Measurements from ENCODE around the gene ACSF2.
A peak's percentile ranks its signal among the peaks of the same experiment; 100 is the strongest.
"Not testable (repeated sequence)": the region's sequence is repeated elsewhere in the genome, so short reads cannot be mapped to it uniquely, and the experiment has no call there.

ACSF2 gene

DNA sequence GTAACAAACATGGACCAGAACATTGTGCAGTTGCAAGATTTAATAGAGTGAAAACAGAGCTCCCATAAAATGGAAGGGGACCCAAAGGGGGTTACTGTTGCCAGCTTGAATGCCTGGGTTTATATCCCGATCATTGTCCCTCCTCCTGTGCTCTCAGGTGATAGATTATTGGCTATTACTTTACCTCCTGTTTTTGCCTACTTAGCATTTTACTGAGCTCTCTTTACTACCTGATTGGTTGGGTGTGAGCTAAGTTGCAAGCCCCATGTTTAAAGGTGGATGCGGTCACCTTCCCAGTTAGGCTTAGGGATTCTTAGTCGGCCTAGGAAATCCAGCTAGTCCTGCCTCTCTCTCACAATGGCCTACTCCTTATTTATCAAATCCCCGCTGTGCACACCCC, 20.7 kb upstream of the ACSF2 start:
- intact Hi-C loops (cut with DNase I); DNase-seq: not testable (repeated sequence)

DNA sequence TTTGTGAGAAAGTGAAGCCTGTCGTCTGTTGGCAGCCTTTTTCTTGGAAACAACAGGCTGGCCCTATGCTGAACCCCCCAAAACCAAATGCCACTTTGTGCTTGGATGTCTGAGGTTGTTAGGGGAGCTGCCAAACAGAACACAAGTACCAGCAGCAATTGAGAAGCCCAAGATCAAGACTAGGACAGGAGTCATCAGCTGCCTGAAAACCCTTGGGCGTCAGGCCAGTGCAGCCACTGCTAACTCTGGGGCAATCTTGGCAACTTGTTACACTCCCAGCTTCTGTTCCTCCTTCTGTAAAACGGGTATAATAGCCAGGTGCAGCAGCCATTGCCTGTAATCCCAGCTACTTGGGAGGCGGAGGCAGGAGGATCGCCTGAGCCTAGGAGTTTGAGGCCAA, 19.4 kb upstream of the ACSF2 start:
- intact Hi-C loops (cut with DNase I) = no loop called here
- no peak for DNase-seq

DNA sequence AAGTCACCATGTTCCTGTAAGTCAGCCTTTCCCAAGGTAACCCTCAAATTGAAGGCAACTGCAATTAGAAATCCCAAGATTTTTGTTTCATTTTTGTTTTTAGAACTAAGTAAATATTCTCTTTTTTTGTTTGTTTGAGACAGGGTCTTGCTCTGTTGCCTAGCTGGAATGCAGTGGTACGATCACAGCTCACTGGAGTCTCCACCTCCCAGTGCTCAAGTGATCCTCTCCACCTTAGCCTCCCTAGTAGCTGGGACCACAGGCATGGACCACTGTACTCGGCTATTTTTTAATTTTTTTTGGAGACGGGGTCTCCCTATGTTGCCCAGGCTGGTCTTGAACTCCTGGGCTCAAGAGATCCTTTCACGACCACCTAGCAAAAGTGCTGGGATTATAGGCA, 18.1 kb upstream of the ACSF2 start:
- no peak for DNase-seq
- intact Hi-C loops (cut with DNase I) = no loop called here

DNA sequence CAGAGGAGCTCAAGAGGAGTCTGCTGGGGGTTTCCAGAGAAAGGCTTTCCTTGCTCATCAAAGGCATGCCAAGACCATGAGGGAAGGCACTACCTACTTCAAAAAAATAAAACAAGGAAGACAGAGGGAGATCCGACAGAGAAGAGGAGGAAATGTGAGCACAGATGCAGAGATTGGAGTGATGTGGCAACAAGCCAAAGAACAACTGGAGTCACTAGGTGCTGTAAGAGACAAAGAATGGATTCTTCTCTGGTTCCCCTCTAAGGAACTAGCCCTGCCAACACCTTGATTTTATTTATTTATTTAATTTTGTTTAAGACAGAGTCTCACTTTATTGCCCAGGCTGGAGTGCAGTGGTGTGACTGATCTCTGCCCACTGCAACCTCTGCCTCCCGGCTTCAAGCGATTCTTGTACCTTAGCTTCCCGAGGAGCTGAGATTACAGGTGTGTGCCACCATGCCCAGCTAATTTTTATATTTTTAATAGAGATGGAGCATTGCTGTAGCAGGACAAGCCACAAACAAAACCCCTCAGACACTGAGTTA, 13.8 kb upstream of the ACSF2 start:
- DNase-seq = no peak
- intact Hi-C loops (cut with DNase I) = no loop called here

DNA sequence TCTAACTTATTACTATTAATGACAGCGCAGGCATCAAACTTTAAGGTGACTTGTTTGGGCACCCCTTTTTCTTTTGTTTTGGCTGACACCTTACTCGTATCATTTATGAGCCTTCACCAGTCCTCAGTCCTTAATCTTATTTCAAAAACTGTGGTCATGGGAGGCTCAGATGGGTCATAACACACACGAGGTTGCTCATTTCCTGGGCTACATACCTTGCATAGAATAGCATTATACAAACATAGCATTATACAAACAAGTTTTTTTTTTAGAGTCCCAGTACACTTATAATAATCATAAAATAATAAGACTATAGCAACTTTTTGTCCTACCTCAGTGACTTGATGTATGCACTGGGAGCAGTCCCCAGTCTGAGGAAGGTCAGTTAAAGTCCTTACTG, 11.2 kb upstream of the ACSF2 start:
- DNase-seq = no peak
- intact Hi-C loops (cut with DNase I) = no loop called here

DNA sequence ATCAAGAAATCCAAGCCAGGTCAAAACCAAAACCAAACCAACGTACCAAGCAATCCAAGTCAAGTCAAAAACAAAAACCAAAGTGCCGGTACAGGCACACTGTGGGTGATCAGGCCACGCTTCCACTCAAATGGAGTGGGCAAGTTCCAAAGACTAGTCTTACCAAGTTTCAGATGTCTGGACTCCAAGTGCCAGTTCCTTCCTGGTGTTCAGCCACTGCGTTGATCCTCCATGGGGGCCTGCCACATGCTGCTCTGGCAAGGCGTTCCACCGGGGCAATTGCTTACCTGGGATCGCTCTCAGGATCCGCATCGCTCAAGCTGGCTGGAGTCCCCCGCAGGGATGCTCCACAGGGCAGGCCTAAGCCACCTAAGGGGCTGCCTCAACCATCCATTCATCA, 6.4 kb upstream of the ACSF2 start:
- peak in 1 of 10 donors; percentile 58 for DNase-seq
- intact Hi-C loops (cut with DNase I) = not testable (repeated sequence)

DNA sequence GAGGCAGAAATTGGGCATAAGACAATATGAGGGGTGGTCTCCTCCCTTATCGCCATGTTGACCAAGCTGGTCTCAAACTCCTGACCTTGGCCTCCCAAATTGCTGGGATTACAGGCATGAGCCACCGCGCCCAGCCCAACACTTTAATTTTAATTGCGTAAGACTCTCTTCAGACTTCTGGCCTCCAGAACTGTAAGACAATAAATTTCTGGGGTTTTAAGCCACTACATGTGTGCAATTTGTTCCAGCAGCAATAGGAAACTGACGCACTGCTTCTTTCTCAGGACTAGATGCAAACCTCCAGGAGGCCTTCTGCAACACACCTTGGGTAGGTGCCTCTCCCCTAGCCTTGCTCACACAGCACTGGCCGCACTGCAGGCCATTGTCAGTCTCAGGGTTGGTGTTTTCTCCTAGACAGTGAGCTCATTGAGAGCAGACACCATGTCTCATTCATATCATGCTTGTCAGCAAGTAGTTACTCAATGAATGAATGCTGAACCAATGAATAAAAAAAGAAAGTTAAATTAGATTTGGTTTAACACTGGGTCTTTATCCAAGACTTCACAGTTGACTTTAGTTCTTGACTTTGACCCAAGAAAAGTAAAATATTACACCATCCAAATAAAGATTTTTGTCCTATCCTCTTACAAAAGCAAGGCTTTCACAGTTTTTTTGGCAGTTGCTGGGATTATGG, 5.5 kb upstream of the ACSF2 start:
- peak in 1 of 10 donors; percentile 7 for DNase-seq
- intact Hi-C loops (cut with DNase I) = no loop called here

DNA sequence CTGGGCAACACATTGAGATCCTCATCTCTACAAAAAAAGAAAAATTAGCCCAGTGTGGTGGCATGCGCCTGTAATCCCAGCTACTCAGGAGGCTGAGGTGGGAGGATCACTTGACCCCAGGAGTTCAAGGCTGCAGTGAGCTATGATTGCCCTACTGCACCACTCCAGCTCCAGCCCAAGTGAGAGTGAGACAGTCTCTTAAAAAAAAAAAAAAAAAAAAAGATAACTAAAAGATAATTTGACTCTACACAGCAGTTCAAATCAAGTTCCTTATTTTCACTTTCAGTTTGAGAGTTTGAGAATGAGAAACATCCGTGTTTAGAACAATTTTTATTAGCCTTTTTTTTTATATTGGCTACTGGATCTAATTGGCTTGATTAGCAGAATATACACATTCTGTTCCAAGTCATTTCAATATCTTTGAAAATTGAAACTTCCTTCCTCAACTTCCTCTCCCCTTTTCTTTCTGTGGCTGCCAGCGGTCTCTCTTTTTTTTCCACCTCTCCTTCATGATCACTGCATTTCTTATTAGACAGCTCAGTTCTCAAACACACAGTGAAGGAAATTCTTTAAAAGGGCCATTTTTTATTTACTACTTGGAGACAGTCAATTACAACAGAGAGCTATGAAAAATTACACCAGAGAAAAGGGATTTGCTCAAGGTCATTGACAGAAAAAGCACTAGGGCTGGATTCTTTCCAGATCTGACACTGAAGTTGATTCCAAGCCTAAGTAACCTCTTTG, 4.5 kb upstream of the ACSF2 start:
- no peak for DNase-seq

DNA sequence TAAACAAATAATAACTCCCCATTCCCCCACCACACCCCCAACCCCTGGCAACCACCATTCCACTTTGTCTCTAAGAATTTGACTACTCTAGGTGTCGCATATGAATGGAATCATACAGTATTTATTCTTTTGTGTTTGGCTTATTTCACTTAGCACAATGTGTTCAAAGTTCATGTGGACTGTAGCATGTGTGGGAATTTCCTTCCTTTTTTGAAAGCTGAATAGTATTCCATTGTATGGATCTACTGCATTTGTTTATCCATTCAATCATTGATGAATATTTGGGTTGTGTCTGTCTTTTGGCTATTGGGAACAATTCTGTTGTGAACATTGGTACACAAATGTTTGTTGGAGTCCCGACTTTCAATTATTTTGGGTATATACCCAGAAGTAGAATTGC, 3.3 kb upstream of the ACSF2 start:
- no peak for DNase-seq
- intact Hi-C loops (cut with DNase I) = no loop called here

More for the DNA sequence above, 4.5 kb upstream of the ACSF2 start:
- intact Hi-C loops (cut with DNase I) = no loop called here

DNA sequence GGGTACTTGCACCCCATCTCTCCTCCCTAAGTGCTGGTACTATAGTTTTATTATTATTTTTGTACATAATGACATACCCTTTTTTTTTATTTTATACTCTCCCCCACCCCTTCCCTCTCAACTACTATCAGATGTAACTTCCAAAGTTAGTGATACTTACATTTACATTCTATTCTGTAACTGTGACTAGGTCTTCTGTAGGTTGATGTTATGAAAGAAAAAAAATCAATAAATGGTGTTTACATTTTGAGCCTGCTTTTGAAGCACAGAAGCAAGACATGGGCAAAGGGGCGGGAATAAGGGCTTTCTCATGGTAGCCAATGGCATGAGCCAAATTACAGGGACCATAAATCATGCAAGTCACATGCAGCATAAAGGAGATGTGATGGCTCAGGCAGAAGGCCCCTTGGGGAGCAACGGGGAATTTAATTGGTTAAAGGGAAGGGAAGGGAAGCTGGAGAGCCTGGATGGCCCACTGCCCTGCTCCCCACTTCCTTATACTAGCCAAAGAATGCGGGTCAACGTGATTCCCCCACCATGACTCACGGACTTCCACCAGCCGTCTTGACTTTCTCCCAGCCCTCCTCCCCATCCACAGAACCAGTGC, 2.4 kb upstream of the ACSF2 start:
- intact Hi-C loops (cut with DNase I) = no loop called here
- peak in 1 of 10 donors; percentile 22 for DNase-seq

DNA sequence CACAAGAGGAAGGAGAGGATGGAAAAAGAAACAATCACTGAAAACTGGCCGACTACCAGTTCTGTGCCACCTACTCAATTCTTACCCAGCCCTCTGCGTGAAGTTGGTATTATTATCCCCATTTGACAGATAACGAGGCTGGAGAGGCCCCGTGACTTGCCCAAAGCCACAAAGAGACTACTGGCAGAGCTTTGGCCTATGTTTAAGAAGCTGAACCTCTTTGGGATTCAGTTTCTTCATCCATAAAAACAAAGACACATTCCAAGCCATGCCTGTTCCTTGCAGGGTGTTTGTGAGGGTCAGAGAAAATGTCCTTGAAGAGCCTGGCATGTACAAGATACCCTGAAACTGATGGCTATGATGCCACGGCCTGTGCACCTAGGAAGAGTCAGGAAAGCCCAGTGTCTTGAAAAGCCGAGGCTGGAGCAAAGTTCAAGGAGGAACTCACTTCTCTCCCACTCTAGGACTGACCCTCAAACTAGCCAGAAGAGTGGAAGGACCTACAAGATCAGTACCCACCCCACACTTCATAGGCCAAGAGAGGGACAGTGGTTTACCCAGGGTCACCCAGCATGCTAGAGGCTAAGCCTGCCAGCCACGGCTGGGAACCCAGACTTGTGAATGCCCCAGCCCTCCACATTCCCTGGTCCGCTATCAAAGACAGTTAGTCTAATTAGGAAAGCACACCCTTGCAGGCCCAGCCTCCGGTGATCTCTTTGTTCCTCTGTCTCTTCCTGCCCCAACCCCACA, 1.6 kb upstream of the ACSF2 start:
- intact Hi-C loops (cut with DNase I) = no loop called here

DNA sequence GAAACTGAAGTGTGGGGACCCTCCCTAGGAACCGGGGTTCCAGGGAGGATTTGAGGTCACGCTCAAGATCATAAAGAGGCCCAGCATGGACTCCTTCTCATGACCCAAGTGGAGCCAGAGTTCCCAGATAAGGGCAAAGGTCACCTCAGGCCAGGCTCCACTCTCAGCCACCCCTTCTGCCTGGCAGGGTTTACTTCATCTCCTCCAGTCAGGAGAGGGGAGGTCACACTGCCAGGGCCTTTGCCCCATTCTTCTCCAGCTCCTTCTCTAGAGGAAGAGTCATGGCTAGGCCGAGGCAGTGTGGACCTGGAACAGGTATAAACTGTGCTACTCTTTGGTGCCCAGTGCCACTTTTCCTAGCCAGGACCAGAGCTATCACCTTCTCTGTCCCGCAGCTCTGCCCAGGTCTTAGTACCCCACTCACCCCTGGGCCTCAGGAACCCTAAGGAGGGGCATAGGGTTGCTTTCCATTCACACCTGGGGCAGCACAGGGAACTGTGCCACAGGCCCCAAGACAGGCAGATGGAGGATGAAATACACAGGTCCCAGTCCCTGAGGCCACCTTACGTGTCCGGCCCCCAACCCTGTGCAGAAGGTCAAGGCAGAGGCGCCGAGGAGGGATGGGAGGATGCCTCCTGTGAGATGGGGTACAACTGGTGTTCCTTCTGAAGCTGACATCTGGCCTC, 879 bp upstream of the ACSF2 start:
- intact Hi-C loops (cut with DNase I) = no loop called here
- peak in 1 of 10 donors; percentile 74 for DNase-seq

More for the DNA sequence above, 1.6 kb upstream of the ACSF2 start:
- peak in 1 of 10 donors; percentile 10 for DNase-seq

DNA sequence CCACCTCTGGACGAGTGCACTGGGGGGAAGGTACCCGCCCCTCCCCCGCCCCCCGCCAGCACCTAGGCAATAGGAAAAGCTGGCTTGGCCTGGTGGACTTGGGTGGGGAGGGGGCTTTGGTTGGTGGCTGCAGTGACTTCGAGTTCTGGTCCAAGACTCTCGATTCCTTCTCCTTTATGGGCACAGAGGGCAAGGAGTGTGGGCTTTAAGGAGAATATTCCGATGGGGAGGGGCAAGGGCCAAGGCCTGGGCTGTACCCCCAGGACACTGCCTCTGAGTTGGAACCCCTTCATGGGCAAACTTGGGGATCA, 409 bp downstream of the ACSF2 start:
- peak in 1 of 10 donors; percentile 33 for DNase-seq
- intact Hi-C loops (cut with DNase I) = no loop called here

DNA sequence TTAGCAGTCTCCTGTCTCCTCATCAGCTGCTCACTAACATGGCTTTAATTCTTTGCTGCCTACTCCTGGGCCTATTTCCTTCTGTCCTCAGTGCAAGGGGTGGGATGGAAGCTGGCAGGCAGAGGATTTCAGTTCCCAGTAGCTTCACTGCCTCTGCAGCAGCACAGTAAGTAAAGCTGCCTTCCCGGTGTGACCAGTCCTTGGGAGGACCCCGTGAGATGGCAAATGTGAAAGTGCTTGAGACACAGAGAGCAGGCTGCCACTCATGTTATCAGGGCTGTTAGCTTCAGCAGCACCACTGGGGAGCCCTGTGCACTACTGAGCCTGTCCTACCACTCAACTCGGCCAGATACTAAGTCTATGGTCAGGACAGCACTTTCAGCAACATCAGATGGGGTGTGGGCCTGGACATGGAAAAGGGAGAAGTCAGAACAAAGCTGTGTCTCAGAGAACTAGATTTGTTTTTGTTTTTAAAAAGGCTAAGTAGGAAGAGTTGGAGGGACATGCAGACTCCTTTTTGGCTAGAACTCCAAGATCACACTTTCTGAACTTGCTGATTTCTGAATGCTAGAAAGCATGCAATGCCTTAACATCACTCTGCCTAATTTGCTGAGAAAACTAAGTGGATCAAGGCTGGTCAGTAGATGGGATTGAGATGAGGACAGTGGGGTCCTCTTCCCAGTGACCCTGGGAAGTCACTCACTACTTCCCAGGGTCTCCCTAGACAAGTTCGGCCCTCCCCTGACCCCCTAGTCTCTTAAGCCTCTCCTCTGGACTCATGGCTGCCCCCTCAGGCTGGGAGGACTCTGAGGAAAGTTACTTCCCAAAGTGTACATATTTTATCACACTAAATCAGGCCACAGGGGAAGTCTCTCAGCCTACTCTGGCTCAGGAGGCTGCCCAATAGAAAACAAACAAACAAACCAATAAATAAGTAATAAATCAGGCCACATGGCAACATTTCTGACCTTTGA, 1.1 kb downstream of the ACSF2 start:
- intact Hi-C loops (cut with DNase I) = no loop called here
- DNase-seq = peak in 1 of 10 donors; percentile 67

DNA sequence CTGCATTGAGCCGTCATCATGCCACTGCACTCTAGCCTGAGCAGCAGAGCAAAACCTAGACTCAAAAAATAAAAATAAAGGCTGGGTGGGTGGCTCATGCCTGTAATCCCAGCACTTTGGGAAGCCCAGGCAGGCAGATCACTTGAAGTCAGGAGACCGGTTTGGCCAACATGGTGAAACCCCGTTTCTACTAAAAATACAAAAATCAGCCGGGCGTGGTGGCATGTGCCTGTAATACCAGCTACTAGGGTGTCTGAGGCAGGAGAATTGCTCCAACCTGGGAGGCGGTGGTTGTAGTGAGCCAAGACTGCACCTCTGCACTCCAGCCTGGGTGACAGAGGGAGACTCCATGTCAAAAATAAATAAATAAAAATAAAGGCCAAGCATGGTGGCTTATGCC, 2.1 kb downstream of the ACSF2 start:
- intact Hi-C loops (cut with DNase I); DNase-seq: not testable (repeated sequence)

DNA sequence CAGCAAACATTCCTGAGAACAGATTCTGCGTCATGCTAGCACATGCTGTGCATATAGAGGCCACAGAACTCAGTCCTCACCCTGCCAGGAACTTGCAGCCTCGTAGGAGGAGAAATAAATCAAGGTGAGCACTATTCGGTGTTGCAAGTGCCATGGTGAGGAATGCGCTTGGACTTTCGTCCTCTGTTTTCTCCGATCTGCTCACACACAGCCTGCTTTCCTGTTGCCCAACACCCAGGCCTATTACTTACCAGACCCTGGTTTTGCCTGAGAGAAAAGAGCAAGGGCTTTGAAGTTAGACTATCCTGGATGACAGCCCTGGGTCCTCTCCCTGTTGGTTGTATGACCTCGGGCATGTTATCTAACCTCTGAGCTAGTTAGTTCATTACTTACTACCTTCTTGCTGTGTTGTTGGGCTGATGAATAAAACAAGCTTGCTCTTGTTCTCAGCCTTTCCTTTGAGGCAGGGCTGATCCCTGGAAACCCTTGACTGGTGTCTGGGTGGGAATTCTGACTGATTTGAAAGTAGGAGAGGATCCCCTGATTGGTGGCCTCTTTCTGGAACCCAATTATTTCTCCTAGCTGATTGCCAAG, 2.9 kb downstream of the ACSF2 start:
- intact Hi-C loops (cut with DNase I) = no loop called here
- DNase-seq = no peak

DNA sequence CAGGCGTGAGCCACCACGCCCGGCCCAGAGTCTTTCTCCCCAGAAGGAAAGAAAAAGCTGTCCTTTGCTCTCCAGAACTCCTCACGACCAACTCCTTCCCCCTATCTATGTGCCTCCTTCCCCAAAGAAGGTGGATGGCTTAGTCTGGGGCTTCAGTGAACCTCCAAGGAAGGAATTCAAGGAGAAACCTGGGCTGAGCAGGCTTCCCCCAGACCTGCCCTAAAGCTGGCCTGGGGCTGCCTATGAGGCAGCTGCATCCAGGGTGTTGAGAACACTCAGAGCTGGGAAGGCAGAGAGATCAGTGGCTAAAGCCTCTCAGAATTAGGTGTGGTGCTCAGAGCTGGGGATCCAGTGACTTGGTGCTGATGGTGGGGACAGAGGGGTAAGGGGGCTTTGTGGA, 3.8 kb downstream of the ACSF2 start:
- intact Hi-C loops (cut with DNase I) = no loop called here
- no peak for DNase-seq

DNA sequence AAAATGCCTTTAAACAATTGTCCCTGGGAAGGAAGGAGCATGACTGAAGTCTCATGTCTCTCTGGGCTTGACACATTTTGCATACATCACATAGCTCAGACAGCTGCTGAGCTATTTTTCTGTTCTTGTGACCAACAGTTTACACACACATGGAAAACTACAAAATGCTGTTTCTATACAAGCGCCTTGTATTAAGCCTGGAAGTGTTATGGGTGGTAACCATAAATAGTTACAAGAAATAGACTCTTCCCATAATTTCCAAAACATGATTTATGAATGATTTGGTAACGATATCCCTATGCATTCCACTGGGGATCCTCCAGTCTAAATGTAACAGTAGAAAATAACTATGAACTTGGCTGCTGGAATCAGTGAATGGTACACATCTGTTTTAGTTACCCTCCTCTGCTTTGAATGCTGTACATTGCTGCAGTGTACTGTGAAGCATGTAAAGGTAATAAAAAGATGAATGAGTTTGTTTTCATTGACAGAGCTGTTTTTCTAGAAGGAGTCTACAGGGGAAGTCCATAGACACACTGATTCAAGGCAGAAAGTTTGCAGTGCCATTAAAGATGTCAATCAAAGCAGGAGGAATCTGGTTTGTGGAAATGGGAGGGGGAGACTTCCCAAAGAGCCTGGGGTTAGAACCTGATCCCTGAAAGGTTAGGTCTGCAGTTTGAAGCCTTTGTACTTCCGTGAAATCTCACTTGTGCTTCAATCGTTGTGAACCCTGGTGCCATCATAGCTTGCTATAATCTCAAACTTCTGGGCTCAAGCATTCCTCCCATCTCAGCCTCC, 5.0 kb downstream of the ACSF2 start:
- no peak for DNase-seq
- intact Hi-C loops (cut with DNase I) = no loop called here
